Endometrial microvascular endothelial cells (primary cell): Measurements from ENCODE around the gene TSPAN9. TPM values are rescaled to one million over a fixed set of nuclear protein-coding genes. Genes with fewer than 3 reads are reported as not detected.

Experiments
- in situ Hi-C: cut with HindIII; loops from 2 replicates; pipeline ENCODE4 v1.10.0; 2017; ENCODE audit warnings: low sequenced_read_pairs, low pct_unique_long_range_greater_than_20kb; ENCODE audit errors: inconsistent ontology term
- total RNA-seq: library from RNA; depleted of rRNA; stranded (reverse); fragments of >200 nt; gene quantifications from one replicate; pipeline ENCODE4 v1.2.3, GENCODE V29; 2015; ENCODE audit errors: inconsistent ontology term

The TSPAN9 gene
- total RNA-seq, 1 donor from 2014 or later = 15.9 TPM

- in situ Hi-C loops = no loop called here
Observed at GRCh38 chr12:3263939-3264922, 187.1 kb downstream of the TSPAN9 start.

- in situ Hi-C loops = no loop called here
Observed at GRCh38 chr12:3265406-3265805, 188.2 kb downstream of the TSPAN9 start.

- in situ Hi-C loops = no loop called here
Observed at GRCh38 chr12:3266638-3267037, 189.5 kb downstream of the TSPAN9 start.

GRCh38 chr12:3267690-3268089, 190.5 kb downstream of the TSPAN9 start:
- in situ Hi-C loops = no loop called here

GRCh38 chr12:3269594-3269993, 192.4 kb downstream of the TSPAN9 start:
- in situ Hi-C loops = no loop called here

- in situ Hi-C loops = no loop called here
Observed at GRCh38 chr12:3271146-3271545, 194.0 kb downstream of the TSPAN9 start.

GRCh38 chr12:3271639-3272038, 194.5 kb downstream of the TSPAN9 start:
- in situ Hi-C loops = no loop called here

- in situ Hi-C loops = no loop called here
Observed at GRCh38 chr12:3272958-3273357, 195.8 kb downstream of the TSPAN9 start.

- in situ Hi-C loops = no loop called here
Observed at GRCh38 chr12:3273409-3273853, 196.3 kb downstream of the TSPAN9 start.

GRCh38 chr12:3274664-3275063, 197.5 kb downstream of the TSPAN9 start:
- in situ Hi-C loops = loop anchor here (25.0 kb wide), 1 partner anchor 187 kb away; the partner anchor contains the start of gene TSPAN9

- in situ Hi-C loops = loop anchor here (25.0 kb wide), 1 partner anchor 188 kb away; the partner anchor contains the start of gene TSPAN9
Observed at GRCh38 chr12:3275171-3276041, 198.2 kb downstream of the TSPAN9 start.

GRCh38 chr12:3276226-3276625, 199.0 kb downstream of the TSPAN9 start:
- in situ Hi-C loops = loop anchor here (25.0 kb wide), 1 partner anchor 189 kb away; the partner anchor contains the start of gene TSPAN9

GRCh38 chr12:3277306-3277943, 200.2 kb downstream of the TSPAN9 start:
- in situ Hi-C loops = loop anchor here (25.0 kb wide), 1 partner anchor 190 kb away; the partner anchor contains the start of gene TSPAN9

GRCh38 chr12:3278681-3279414, 201.7 kb downstream of the TSPAN9 start:
- in situ Hi-C loops = loop anchor here (25.0 kb wide), 1 partner anchor 192 kb away; the partner anchor contains the start of gene TSPAN9

GRCh38 chr12:3279415-3279780, 202.2 kb downstream of the TSPAN9 start:
- in situ Hi-C loops = loop anchor here (25.0 kb wide), 1 partner anchor 192 kb away; the partner anchor contains the start of gene TSPAN9

- in situ Hi-C loops = loop anchor here (25.0 kb wide), 1 partner anchor 193 kb away; the partner anchor contains the start of gene TSPAN9
Observed at GRCh38 chr12:3279832-3280231, 202.7 kb downstream of the TSPAN9 start.

GRCh38 chr12:3280967-3281366, 203.8 kb downstream of the TSPAN9 start:
- in situ Hi-C loops = loop anchor here (25.0 kb wide), 1 partner anchor 194 kb away; the partner anchor contains the start of gene TSPAN9
